ENCODE results near the gene AWAT2. TPM values are rescaled to one million over a fixed set of nuclear protein-coding genes. Genes with fewer than 3 reads are reported as not detected.
A peak's percentile ranks its signal among the peaks of the same experiment; 100 is the strongest.

AWAT2 gene
- not detected in 2 replicates for total RNA-seq (2013; cell fraction: nucleolus; rRNA removed)
- not detected in 2 replicates for total RNA-seq (2014; rRNA removed)
- not detected in 2 replicates for total RNA-seq (2014; rRNA removed; fragmentation: Illumina TruSeq; extraction: Trizol)
- not detected in 2 replicates for total RNA-seq (2021)
- not detected for polyA plus RNA-seq (2011; ENCODE audit: low read depth)
- not detected in 2 replicates for polyA plus RNA-seq (2011; rRNA removed)
- not detected in 2 replicates for polyA plus RNA-seq (2011; cell fraction: cytosol; rRNA removed)
- polyA plus RNA-seq (2011; cell fraction: nucleus; rRNA removed): not detected in 2 replicates
- not detected in 2 replicates for polyA plus RNA-seq (2012)
- polyA plus RNA-seq (2014; fragmentation: Illumina TruSeq; extraction: Trizol): not detected in 2 replicates
- not detected for polyA plus RNA-seq (2014; fragmentation: Nextera tagmentation; extraction: Ambion mirVana)
- not detected in 2 replicates for polyA plus RNA-seq (2014; rRNA removed)
- polyA plus RNA-seq (2016; fragmentation: Nextera tagmentation; extraction: Ambion mirVana): not detected
- not detected in 2 replicates for polyA minus RNA-seq (2011; rRNA and poly(A)+ RNA removed)
- polyA minus RNA-seq (2011; cell fraction: cytosol; rRNA and poly(A)+ RNA removed): not detected in 2 replicates
- polyA minus RNA-seq (2011; cell fraction: nucleus; rRNA and poly(A)+ RNA removed): not detected in 2 replicates
- percentile 5 among the genes with signal in this experiment for Bru-seq, nascent RNA
- BruChase-seq, experiment 1, labeled RNA remaining after a 6-hour chase: percentile 13 among the genes with signal in this experiment
- not detected for BruChase-seq, experiment 2, labeled RNA remaining after a 2-hour chase
- long read RNA-seq, experiment 1: 0 reads
- long read RNA-seq, experiment 2: 0 reads

DNA sequence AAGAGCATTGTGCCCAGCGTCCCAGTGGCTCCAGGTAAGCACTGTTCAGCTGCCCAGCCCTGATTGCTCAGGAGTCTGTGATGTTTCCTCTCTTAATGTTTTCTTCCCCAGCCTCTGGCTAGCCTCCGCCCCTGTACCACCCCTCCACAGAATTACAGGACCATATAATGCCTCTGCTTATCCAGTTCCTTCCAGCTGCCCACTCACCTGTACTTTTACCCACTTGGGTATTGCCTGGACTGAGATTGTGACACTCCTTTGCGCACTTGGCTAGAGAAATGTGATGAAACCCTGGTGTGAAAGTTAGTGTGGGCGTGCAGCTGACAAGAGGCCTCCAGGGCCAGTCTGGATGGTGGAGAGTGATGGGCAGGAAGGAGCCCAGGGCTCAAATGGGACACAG lies at the start of gene AWAT2:
TSS of gene AWAT2 (minus strand) at position 14 of the 400 bp plus-strand sequence. CDS start at position 8, 6 bp downstream.
- in situ Hi-C loops (cut with MboI): loop anchor here (25.0 kb wide), 2 partner anchors 87 to 387 kb away; partner anchors contain the start of genes DLG3 and IGBP1
- no peaks in the 10 kb centered on the region for H3K79me2 ChIP-seq (ENCODE audit: control insufficient read depth, insufficient read depth, low read length)
- no peaks in the 10 kb centered on the region for H3K9me3 ChIP-seq (replicated peaks; ENCODE audit: control insufficient read depth, insufficient read depth, low read length)
- H3K27me3 ChIP-seq (replicated peaks in 1 of 2; ENCODE audit: control insufficient read depth in 2 of 2, insufficient read depth in 2 of 2, low read length in 1 of 2): no peaks in the 10 kb centered on the region; a peak in 1 of 4 replicates
- intact Hi-C loops (cut with micrococcal nuclease; ENCODE audit: unreplicated experiment): no loop called here
- H3K4me3 ChIP-seq: no peak within 1 kb of the TSS
- H3K9ac ChIP-seq (ENCODE audit: control insufficient read depth, insufficient read depth, low read length): no peak within 1 kb of the TSS
- ChIA-PET CTCF (no interaction called here), POLR2A (no interaction called here), SMC1A (ENCODE audit: uncharacterized antibody, unreplicated experiment) (no interaction called here), RAD21 (ENCODE audit: unreplicated experiment) (no interaction called here)
- H3K4me2 ChIP-seq (ENCODE audit: control insufficient read depth, insufficient read depth): no peak within 1 kb of the TSS
- ATAC-seq (no peak), DNase-seq (ENCODE audit: low read depth, low spot score) (no peak), FAIRE-seq (no peak)
- H4K20me1 ChIP-seq (ENCODE audit: control insufficient read depth, insufficient read depth): no peaks in the 10 kb centered on the region
- no peaks in the 10 kb centered on the region for H3K36me3 ChIP-seq (ENCODE audit: control insufficient read depth in 2 of 2, insufficient read depth in 2 of 2, low read length in 1 of 2)
- H3K4me1 ChIP-seq (ENCODE audit: control insufficient read depth, insufficient read depth, low read length): no peaks in the 10 kb centered on the region
- 18% methylated on average over 4 of the region's 4 CpGs for WGBS (ENCODE audit: insufficient coverage, insufficient replicate concordance, low lambda C conversion rate, missing lambda C conversion rate)
- no peak within 1 kb of the TSS for H2AFZ ChIP-seq (ENCODE audit: control insufficient read depth, low read depth, low read length)
- no TSS peak for BruUV-seq (replicated peaks)
- no peak within 1 kb of the TSS for H3K27ac ChIP-seq (ENCODE audit: control insufficient read depth, insufficient read depth)
- no peak for TF ChIP-seq EZH2 (IDR thresholded peaks at IDR 0.05; ENCODE audit: borderline replicate concordance, control insufficient read depth, low read depth, low read length)
- TF ChIP-seq RAD51 (IDR thresholded peaks at IDR 0.05): no peak
- TF ChIP-seq, protein P1, sequence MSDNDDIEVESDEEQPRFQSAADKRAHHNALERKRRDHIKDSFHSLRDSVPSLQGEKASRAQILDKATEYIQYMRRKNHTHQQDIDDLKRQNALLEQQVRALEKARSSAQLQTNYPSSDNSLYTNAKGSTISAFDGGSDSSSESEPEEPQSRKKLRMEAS (IDR thresholded peaks at IDR 0.05; ENCODE audit: low read depth, low read length): no peak
- no peak for TF ChIP-seq YY1 (IDR thresholded peaks at IDR 0.05; ENCODE audit: low read depth, low read length)
- TF ChIP-seq POLR2AphosphoS5 (IDR thresholded peaks at IDR 0.05; ENCODE audit: low read length): no peak
- no peak for TF ChIP-seq RAD21 (IDR thresholded peaks at IDR 0.05; ENCODE audit: insufficient read depth, low read depth, low read length)
- no peak for TF ChIP-seq HDGF (IDR thresholded peaks at IDR 0.05)
- no peak for TF ChIP-seq BRCA1 (IDR thresholded peaks at IDR 0.05; ENCODE audit: low read depth, low read length)
- TF ChIP-seq USF2 (IDR thresholded peaks at IDR 0.05; ENCODE audit: borderline replicate concordance, low read depth, low read length): no peak
- TF ChIP-seq ATF2 (IDR thresholded peaks at IDR 0.05; ENCODE audit: low read length): no peak
- TF ChIP-seq, protein P2, sequence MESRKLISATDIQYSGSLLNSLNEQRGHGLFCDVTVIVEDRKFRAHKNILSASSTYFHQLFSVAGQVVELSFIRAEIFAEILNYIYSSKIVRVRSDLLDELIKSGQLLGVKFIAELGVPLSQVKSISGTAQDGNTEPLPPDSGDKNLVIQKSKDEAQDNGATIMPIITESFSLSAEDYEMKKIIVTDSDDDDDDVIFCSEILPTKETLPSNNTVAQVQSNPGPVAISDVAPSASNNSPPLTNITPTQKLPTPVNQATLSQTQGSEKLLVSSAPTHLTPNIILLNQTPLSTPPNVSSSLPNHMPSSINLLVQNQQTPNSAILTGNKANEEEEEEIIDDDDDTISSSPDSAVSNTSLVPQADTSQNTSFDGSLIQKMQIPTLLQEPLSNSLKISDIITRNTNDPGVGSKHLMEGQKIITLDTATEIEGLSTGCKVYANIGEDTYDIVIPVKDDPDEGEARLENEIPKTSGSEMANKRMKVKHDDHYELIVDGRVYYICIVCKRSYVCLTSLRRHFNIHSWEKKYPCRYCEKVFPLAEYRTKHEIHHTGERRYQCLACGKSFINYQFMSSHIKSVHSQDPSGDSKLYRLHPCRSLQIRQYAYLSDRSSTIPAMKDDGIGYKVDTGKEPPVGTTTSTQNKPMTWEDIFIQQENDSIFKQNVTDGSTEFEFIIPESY (IDR thresholded peaks at IDR 0.05): no peak
- no peak for TF ChIP-seq GATAD2B (conservative IDR thresholded peaks at IDR 0.05; ENCODE audit: low read depth)
- no peak for TF ChIP-seq RFX5 (IDR thresholded peaks at IDR 0.05; ENCODE audit: low read depth, low read length)
- TF ChIP-seq, protein P3, sequence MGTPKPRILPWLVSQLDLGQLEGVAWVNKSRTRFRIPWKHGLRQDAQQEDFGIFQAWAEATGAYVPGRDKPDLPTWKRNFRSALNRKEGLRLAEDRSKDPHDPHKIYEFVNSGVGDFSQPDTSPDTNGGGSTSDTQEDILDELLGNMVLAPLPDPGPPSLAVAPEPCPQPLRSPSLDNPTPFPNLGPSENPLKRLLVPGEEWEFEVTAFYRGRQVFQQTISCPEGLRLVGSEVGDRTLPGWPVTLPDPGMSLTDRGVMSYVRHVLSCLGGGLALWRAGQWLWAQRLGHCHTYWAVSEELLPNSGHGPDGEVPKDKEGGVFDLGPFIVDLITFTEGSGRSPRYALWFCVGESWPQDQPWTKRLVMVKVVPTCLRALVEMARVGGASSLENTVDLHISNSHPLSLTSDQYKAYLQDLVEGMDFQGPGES (IDR thresholded peaks at IDR 0.05): no peak
- no peak for TF ChIP-seq SUPT20H (IDR thresholded peaks at IDR 0.05; ENCODE audit: borderline replicate concordance, control insufficient read depth, low read depth, low read length)
